ENCODE measurements around the gene AP1M1. TPM values are rescaled to one million over a fixed set of nuclear protein-coding genes. Genes with fewer than 3 reads are reported as not detected.

Gene AP1M1
- total RNA-seq, 4 donors from 2014 or later, result 39.3 to 64.6 (median 46.8) TPM

- H3K36me3 ChIP-seq, result no peaks in the 10 kb centered on the region
- peaks cover 0 to 18% (median 0%) of the 10 kb centered on the region in 4 donors for H3K27me3 ChIP-seq
- peak overlapping the region; percentile 62 to 99 (median 91) for H3K27ac ChIP-seq
- intact Hi-C loops (cut with DNase I), result no loop called here
- peaks cover 7 to 51% (median 28%) of the 10 kb centered on the region in 3 donors for H3K4me1 ChIP-seq
- H3K9me3 ChIP-seq, result no peaks in the 10 kb centered on the region
- WGBS, 2 donors, result 19 to 27% methylated on average over 5 to 8 of the region's 22 CpGs
- no peak for DNase-seq
- TF ChIP-seq CTCF (IDR thresholded peaks at IDR 0.05) (no peak), POLR2A (IDR thresholded peaks at IDR 0.05) (peak in 1 of 4 donors; percentile 26)
- peak overlapping the region in 2 of 4 donors; percentile 2 to 33 for H3K4me3 ChIP-seq
Measured at GRCh38 chr19:16285769-16286498, 88.2 kb downstream of the AP1M1 start.

DNA sequence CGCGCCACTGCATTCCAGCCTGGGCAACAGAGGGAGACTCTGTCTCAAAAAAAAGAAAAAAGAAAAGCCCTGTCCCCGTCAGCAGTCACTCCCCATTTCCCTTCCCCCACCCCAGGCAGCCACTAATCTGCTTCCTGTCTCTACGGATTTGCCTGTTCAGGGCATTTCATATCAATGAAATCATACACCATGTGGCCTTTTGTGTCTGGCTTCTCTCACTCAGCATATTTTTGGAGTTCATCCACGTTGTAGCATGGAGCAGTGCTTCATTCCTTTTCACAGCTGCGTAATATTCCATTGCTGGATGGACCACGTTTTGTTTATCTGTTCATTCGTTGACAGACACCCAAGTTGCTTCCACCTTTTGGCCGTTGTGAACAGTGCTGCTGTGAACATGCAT lies 90.8 kb downstream of the AP1M1 start:
- Histone ChIP-seq H3K27me3 (peaks cover 0 to 18% (median 0%) of the 10 kb centered on the region in 4 donors), H3K9me3 (no peaks in the 10 kb centered on the region), H3K4me1 (peaks cover 7 to 59% (median 19%) of the 10 kb centered on the region in 3 donors), H3K4me3 (no peak overlapping the region), H3K27ac (no peak overlapping the region), H3K36me3 (no peaks in the 10 kb centered on the region)
- intact Hi-C loops (cut with DNase I), result no loop called here
- no peak for TF ChIP-seq CTCF (IDR thresholded peaks at IDR 0.05)
- no peak for TF ChIP-seq POLR2A (IDR thresholded peaks at IDR 0.05)
- no peak for DNase-seq
- 56 to 57% methylated on average over 6 to 9 of the region's 9 CpGs for WGBS, 2 donors

DNA sequence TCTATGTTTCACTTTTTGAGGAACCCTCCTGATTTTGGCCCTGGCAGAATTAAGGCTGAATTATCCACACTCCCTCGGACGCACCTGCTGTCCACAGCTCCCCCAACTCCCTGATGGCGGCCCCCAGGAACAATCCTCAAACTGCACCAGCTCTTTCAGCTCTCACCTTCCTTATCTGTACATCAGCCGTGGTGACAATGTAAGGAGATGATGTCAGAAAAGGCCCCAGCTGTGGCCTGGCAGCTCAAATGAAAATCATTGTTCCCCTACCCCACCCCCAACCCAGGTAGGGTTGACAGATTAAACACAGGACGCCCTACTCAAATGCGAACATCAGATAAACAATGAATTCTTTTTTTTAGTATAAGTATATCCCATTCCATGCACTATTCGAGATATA lies 91.9 kb downstream of the AP1M1 start:
- Histone ChIP-seq H3K4me1 (peaks cover 7 to 57% (median 20%) of the 10 kb centered on the region in 3 donors), H3K27me3 (peaks cover 0 to 18% (median 0%) of the 10 kb centered on the region in 4 donors), H3K27ac (peak overlapping the region in 1 of 4 donors; percentile 90), H3K36me3 (no peaks in the 10 kb centered on the region), H3K9me3 (no peaks in the 10 kb centered on the region), H3K4me3 (no peak overlapping the region)
- TF ChIP-seq CTCF (IDR thresholded peaks at IDR 0.05) (no peak), POLR2A (IDR thresholded peaks at IDR 0.05) (no peak)
- intact Hi-C loops (cut with DNase I), result no loop called here
- WGBS, 2 donors, result 62 to 66% methylated on average over 6 to 7 of the region's 7 CpGs
- DNase-seq, result no peak

DNA sequence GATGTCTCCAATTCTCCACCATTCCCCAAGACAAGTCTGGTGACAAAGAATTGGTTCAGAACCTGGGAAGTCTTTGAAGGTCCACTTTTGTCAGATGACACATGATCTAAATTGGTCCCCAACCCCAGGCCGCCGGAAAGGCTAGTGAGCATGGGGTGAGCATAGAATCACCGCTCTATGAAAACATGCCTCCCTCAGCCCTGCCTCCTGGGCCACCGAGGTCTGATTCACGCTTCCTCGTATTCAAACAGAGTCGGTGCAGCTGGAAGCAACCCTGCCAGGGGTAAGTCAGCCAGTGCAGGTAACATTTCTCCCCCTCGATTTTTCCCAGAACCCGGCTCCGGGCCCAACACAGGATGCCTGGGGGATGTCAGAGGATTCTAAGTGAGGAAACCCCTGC lies 93.0 kb downstream of the AP1M1 start:
- peaks cover 0 to 12% (median 0%) of the 10 kb centered on the region in 4 donors for H3K27me3 ChIP-seq
- WGBS, 2 donors, result 56 to 66% methylated on average over 8 to 9 of the region's 10 CpGs
- peak overlapping the region in 3 of 4 donors; percentile 74 to 90 (median 88) for H3K27ac ChIP-seq
- TF ChIP-seq POLR2A (IDR thresholded peaks at IDR 0.05) (peak in 1 of 4 donors; percentile 9), CTCF (IDR thresholded peaks at IDR 0.05) (no peak)
- H3K4me1 ChIP-seq, result peaks cover 7 to 46% (median 19%) of the 10 kb centered on the region in 3 donors
- H3K4me3 ChIP-seq, result no peak overlapping the region
- no peaks in the 10 kb centered on the region for H3K36me3 ChIP-seq
- intact Hi-C loops (cut with DNase I), result no loop called here
- DNase-seq, result no peak
- H3K9me3 ChIP-seq, result no peaks in the 10 kb centered on the region
